ENCODE data around the gene EFCAB11. TPM values are rescaled to one million over a fixed set of nuclear protein-coding genes. Genes with fewer than 3 reads are reported as not detected.
A peak's percentile ranks its signal among the peaks of the same experiment; 100 is the strongest.

Gene EFCAB11
- total RNA-seq, 1 donor from 2014 or later = 9.9 TPM

- TF ChIP-seq CTCF (IDR thresholded peaks at IDR 0.05; ENCODE audit: unreplicated experiment) = no peak
- Mint-ChIP-seq H3K27ac (no peak overlapping the region), H3K27me3 (ENCODE audit: low read depth) (no peaks in the 10 kb centered on the region), H3K4me3 (no peak overlapping the region), H3K4me1 (peaks cover 8% of the 10 kb centered on the region), H3K36me3 (no peaks in the 10 kb centered on the region), H3K9me3 (peaks cover 3% of the 10 kb centered on the region)
- no peak for DNase-seq (ENCODE audit: low spot score in 2 of 2, unreplicated experiment in 2 of 2)
These were observed 98.4 kb downstream of the EFCAB11 start for GRCh38 chr14:89855961-89856656.

- H3K27ac Mint-ChIP-seq = no peak overlapping the region
- no peak for TF ChIP-seq CTCF (IDR thresholded peaks at IDR 0.05; ENCODE audit: unreplicated experiment)
- no peaks in the 10 kb centered on the region for H3K27me3 Mint-ChIP-seq (ENCODE audit: low read depth)
- H3K36me3 Mint-ChIP-seq = no peaks in the 10 kb centered on the region
- H3K4me3 Mint-ChIP-seq = no peak overlapping the region
- H3K4me1 Mint-ChIP-seq = peaks cover 15% of the 10 kb centered on the region
- no peaks in the 10 kb centered on the region for H3K9me3 Mint-ChIP-seq
- DNase-seq (ENCODE audit: low spot score in 2 of 2, unreplicated experiment in 2 of 2) = no peak
These were observed 100.4 kb downstream of the EFCAB11 start for GRCh38 chr14:89853936-89854693.

- peak overlapping the region; percentile 3 for H3K27ac Mint-ChIP-seq
- no peaks in the 10 kb centered on the region for H3K27me3 Mint-ChIP-seq (ENCODE audit: low read depth)
- DNase-seq (ENCODE audit: low spot score in 2 of 2, unreplicated experiment in 2 of 2) = no peak
- H3K4me1 Mint-ChIP-seq = peaks cover 13% of the 10 kb centered on the region
- no peak overlapping the region for H3K4me3 Mint-ChIP-seq
- peaks cover 8% of the 10 kb centered on the region for H3K9me3 Mint-ChIP-seq
- H3K36me3 Mint-ChIP-seq = no peaks in the 10 kb centered on the region
- no peak for TF ChIP-seq CTCF (IDR thresholded peaks at IDR 0.05; ENCODE audit: unreplicated experiment)
These were observed 103.4 kb downstream of the EFCAB11 start for GRCh38 chr14:89851106-89851505.

GRCh38 chr14:89849931-89850330, 104.6 kb downstream of the EFCAB11 start:
- no peaks in the 10 kb centered on the region for H3K27me3 Mint-ChIP-seq (ENCODE audit: low read depth)
- H3K36me3 Mint-ChIP-seq = no peaks in the 10 kb centered on the region
- H3K4me1 Mint-ChIP-seq = peaks cover 13% of the 10 kb centered on the region
- no peak for DNase-seq (ENCODE audit: low spot score in 2 of 2, unreplicated experiment in 2 of 2)
- H3K4me3 Mint-ChIP-seq = no peak overlapping the region
- H3K9me3 Mint-ChIP-seq = peaks cover 8% of the 10 kb centered on the region
- no peak overlapping the region for H3K27ac Mint-ChIP-seq
- no peak for TF ChIP-seq CTCF (IDR thresholded peaks at IDR 0.05; ENCODE audit: unreplicated experiment)

GRCh38 chr14:89848165-89848564, 106.4 kb downstream of the EFCAB11 start:
- H3K27me3 Mint-ChIP-seq (ENCODE audit: low read depth) = no peaks in the 10 kb centered on the region
- H3K4me3 Mint-ChIP-seq = no peak overlapping the region
- no peaks in the 10 kb centered on the region for H3K36me3 Mint-ChIP-seq
- H3K9me3 Mint-ChIP-seq = peaks cover 8% of the 10 kb centered on the region
- TF ChIP-seq CTCF (IDR thresholded peaks at IDR 0.05; ENCODE audit: unreplicated experiment) = no peak
- no peak for DNase-seq (ENCODE audit: low spot score in 2 of 2, unreplicated experiment in 2 of 2)
- peaks cover 13% of the 10 kb centered on the region for H3K4me1 Mint-ChIP-seq
- no peak overlapping the region for H3K27ac Mint-ChIP-seq
